Measurements from ENCODE around the gene TIGAR. TPM values are rescaled to one million over a fixed set of nuclear protein-coding genes. Genes with fewer than 3 reads are reported as not detected.

TIGAR gene
- total and polyA plus RNA-seq, 2 of the 8 experiments (the other 6 are each of a cell fraction or from before 2014, with no cell fraction given): 3.8 to 26.4 TPM

GRCh38 chr12:4372653-4373052 is 51.6 kb downstream of the TIGAR start:
- Histone ChIP-seq H3K9me3 (ENCODE audit: insufficient read depth in 2 of 2, low read depth in 1 of 2, low read length in 1 of 2) (no peaks in the 10 kb centered on the region), H2BK15ac (ENCODE audit: low read length) (no peak overlapping the region), H4K8ac (ENCODE audit: extremely low read depth, insufficient read depth, low read length) (no peak overlapping the region), H3K18ac (ENCODE audit: extremely low read depth, low read length) (no peak overlapping the region), H3K4me3 (ENCODE audit: extremely low read depth in 1 of 4, insufficient read depth in 2 of 4, low read depth in 3 of 4, low read length in 4 of 4) (no peak overlapping the region), H4K91ac (replicated peaks; ENCODE audit: insufficient read length, low read length) (no peak overlapping the region), H2AFZ (ENCODE audit: low read length) (no peak overlapping the region), H2BK20ac (ENCODE audit: low read length) (no peak overlapping the region), H4K20me1 (replicated peaks in 1 of 2; ENCODE audit: control insufficient read depth in 1 of 2, insufficient read depth in 2 of 2, low read length in 2 of 2) (no peaks in the 10 kb centered on the region), H3K4me1 (replicated peaks in 1 of 4; ENCODE audit: control insufficient read depth in 3 of 4, insufficient read depth in 4 of 4, low read length in 3 of 4) (no peaks in the 10 kb centered on the region), H3K79me2 (ENCODE audit: control insufficient read depth in 1 of 2, insufficient read depth in 2 of 2, low read length in 2 of 2) (no peaks in the 10 kb centered on the region), H2AK5ac (ENCODE audit: low read depth, low read length) (no peak overlapping the region), H3K36me3 (ENCODE audit: control insufficient read depth in 2 of 4, insufficient read depth in 4 of 4, low read length in 3 of 4) (no peaks in the 10 kb centered on the region), H3K14ac (ENCODE audit: insufficient read length) (no peak overlapping the region), H3K23me2 (ENCODE audit: low read depth, low read length) (no peaks in the 10 kb centered on the region), H3K4ac (replicated peaks; ENCODE audit: insufficient read length, low read depth, low read length) (no peak overlapping the region), H4K5ac (ENCODE audit: insufficient read length, low read depth, low read length) (no peak overlapping the region), H3K9ac (replicated peaks in 1 of 4; ENCODE audit: extremely low read depth in 1 of 4, low read depth in 3 of 4, low read length in 3 of 4) (no peak overlapping the region), H3K56ac (replicated peaks; ENCODE audit: insufficient read length, low read depth, low read length) (no peak overlapping the region), H2BK5ac (ENCODE audit: low read depth, low read length) (no peak overlapping the region), H3K27me3 (replicated peaks in 1 of 4; ENCODE audit: control insufficient read depth in 3 of 4, extremely low read depth in 1 of 4, insufficient read depth in 3 of 4, low read length in 3 of 4) (no peaks in the 10 kb centered on the region), H3K23ac (ENCODE audit: insufficient read length) (no peak overlapping the region), H3K79me1 (ENCODE audit: low read depth, low read length) (no peaks in the 10 kb centered on the region), H2BK120ac (replicated peaks; ENCODE audit: low read depth, low read length) (no peak overlapping the region), H2BK12ac (ENCODE audit: low read depth, low read length) (no peak overlapping the region), H3K27ac (ENCODE audit: low read depth, low read length) (no peak overlapping the region), H3K4me2 (ENCODE audit: insufficient read depth in 1 of 2, low read depth in 2 of 2, low read length in 2 of 2) (no peak overlapping the region)
- 82% methylated on average over 2 of the region's 2 CpGs; no CpG with 5 or more reads in 1 of the 2 experiments for WGBS, 2 experiments (ENCODE audit: extremely low coverage in 1 of 2, insufficient coverage in 1 of 2, insufficient read length in 1 of 2, insufficient replicate concordance in 2 of 2, low coverage in 1 of 2, low lambda C conversion rate in 2 of 2, missing lambda C conversion rate in 1 of 2)
- TF ChIP-seq, protein P1, sequence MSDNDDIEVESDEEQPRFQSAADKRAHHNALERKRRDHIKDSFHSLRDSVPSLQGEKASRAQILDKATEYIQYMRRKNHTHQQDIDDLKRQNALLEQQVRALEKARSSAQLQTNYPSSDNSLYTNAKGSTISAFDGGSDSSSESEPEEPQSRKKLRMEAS (IDR thresholded peaks at IDR 0.05): no peak
- no peak for TF ChIP-seq JUN (IDR thresholded peaks at IDR 0.05; ENCODE audit: low read depth, low read length)
- no peak for TF ChIP-seq CHD1 (IDR thresholded peaks at IDR 0.05; ENCODE audit: low read depth, low read length)
- no peak for TF ChIP-seq EGR1 (IDR thresholded peaks at IDR 0.05; ENCODE audit: borderline replicate concordance, low read depth, low read length)
- TF ChIP-seq TBP (IDR thresholded peaks at IDR 0.05; ENCODE audit: low read depth, low read length): no peak
- TF ChIP-seq RFX5 (IDR thresholded peaks at IDR 0.05; ENCODE audit: borderline replicate concordance, low read depth, low read length): no peak
- no peak for TF ChIP-seq GTF2F1 (IDR thresholded peaks at IDR 0.05; ENCODE audit: borderline replicate concordance, low read depth, low read length)
- no peak for TF ChIP-seq ZNF274 (IDR thresholded peaks at IDR 0.05; ENCODE audit: borderline replicate concordance, extremely low read depth, low read length)
- TF ChIP-seq POLR2AphosphoS5 (IDR thresholded peaks at IDR 0.05; ENCODE audit: low read depth, low read length): no peak
- TF ChIP-seq, protein P2, sequence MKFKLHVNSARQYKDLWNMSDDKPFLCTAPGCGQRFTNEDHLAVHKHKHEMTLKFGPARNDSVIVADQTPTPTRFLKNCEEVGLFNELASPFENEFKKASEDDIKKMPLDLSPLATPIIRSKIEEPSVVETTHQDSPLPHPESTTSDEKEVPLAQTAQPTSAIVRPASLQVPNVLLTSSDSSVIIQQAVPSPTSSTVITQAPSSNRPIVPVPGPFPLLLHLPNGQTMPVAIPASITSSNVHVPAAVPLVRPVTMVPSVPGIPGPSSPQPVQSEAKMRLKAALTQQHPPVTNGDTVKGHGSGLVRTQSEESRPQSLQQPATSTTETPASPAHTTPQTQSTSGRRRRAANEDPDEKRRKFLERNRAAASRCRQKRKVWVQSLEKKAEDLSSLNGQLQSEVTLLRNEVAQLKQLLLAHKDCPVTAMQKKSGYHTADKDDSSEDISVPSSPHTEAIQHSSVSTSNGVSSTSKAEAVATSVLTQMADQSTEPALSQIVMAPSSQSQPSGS (IDR thresholded peaks at IDR 0.05; ENCODE audit: low read length): no peak
- TF ChIP-seq BCL11A (IDR thresholded peaks at IDR 0.05; ENCODE audit: low read depth in 2 of 2, low read length in 2 of 2): no peak
- no peak for TF ChIP-seq SRF (IDR thresholded peaks at IDR 0.05; ENCODE audit: low read depth, low read length)
- TF ChIP-seq CEBPB (IDR thresholded peaks at IDR 0.05; ENCODE audit: low read depth, low read length): no peak
- TF ChIP-seq TEAD4 (IDR thresholded peaks at IDR 0.05; ENCODE audit: low read depth, low read length): no peak
- ChIA-PET CTCF (ENCODE audit: partially characterized antibody) (interaction anchor here (0.6 to 1.4 kb wide), 3 partner anchors 8 to 48 kb away, joined by 3 to 6 read pairs (median 3); no protein-coding TSS in a partner anchor), POLR2A (ENCODE audit: partially characterized antibody) (interaction anchor here (0.8 kb wide), 1 partner anchor 18 kb away, joined by 3 read pairs; no protein-coding TSS in a partner anchor)
- DNase-seq (ENCODE audit: low read depth in 1 of 2, low spot score in 2 of 2): no peak
- no peak for FAIRE-seq
